Activated CD8-positive, alpha-beta T cell treated with anti-CD3 and anti-CD28 coated beads for 36 hours (primary cell): Measurements from ENCODE around the gene PLD4. TPM values are rescaled to one million over a fixed set of nuclear protein-coding genes. Genes with fewer than 3 reads are reported as not detected.

Experiments used
- ATAC-seq: fragments of 200-7000 bp; cut with Tn5 transposase; one replicate; pipeline ENCODE4 v1.10.0; 2021; ENCODE audit warnings: mild to moderate bottlenecking, moderate library complexity
- CTCF ChIA-PET: fragments of 350-600 bp; sonication (Branson Sonifier 250); formaldehyde crosslinking; loops from one replicate; lab custom pipeline; 2021; ENCODE audit warnings: antibody characterized with exemption; lab: Charles Lee
- POLR2A ChIA-PET: fragments of 350-600 bp; sonication (Branson Sonifier 250); formaldehyde crosslinking; loops from one replicate; lab custom pipeline; 2021; ENCODE audit warnings: antibody characterized with exemption; lab: Charles Lee
- DNase-seq: peaks from one replicate; pipeline ENCODE4 v3.0.0-alpha.2; 2020
- H3K27ac Mint-ChIP-seq: one replicate; pipeline ENCODE4 v1.8.0; 2021; ENCODE audit warnings: mild to moderate bottlenecking, mixed read lengths
- H3K27me3 Mint-ChIP-seq: one replicate; pipeline ENCODE4 v1.8.0; 2021; ENCODE audit warnings: mixed read lengths
- H3K36me3 Mint-ChIP-seq: one replicate; pipeline ENCODE4 v1.8.0; 2021; ENCODE audit warnings: low read depth, mixed read lengths
- H3K4me1 Mint-ChIP-seq: one replicate; pipeline ENCODE4 v1.8.0; 2021; ENCODE audit warnings: low read depth, mixed read lengths
- H3K4me3 Mint-ChIP-seq: one replicate; pipeline ENCODE4 v1.8.0; 2021; ENCODE audit warnings: mild to moderate bottlenecking, moderate library complexity, mixed read lengths
- H3K9me3 Mint-ChIP-seq: one replicate; pipeline ENCODE4 v1.8.0; 2021; ENCODE audit warnings: mixed read lengths
- intact Hi-C: fragments of 100-400 bp; cut with micrococcal nuclease; formaldehyde crosslinking; loops from one replicate; pipeline ENCODE4 v1.10.0; 2022
- total RNA-seq, 2 experiments: library from RNA; stranded (reverse); gene quantifications; one replicate each; pipeline ENCODE4 v1.2.3, GENCODE V29; 2021
- TF ChIP-seq, protein P1 (sequence below): fragments of 200-600 bp; IDR thresholded peaks from one replicate; pipeline ENCODE4 v1.8.0; 2022; ENCODE audit warnings: antibody characterized with exemption, mild to moderate bottlenecking

PLD4 gene
- total RNA-seq, 2 experiments from 2014 or later, result not detected

- ChIA-PET CTCF (interaction anchor here (1.1 to 4.7 kb wide), 5 partner anchors 12 to 114 kb away, joined by 3 to 87 read pairs (median 3); no protein-coding TSS in a partner anchor), POLR2A (interaction anchor here (1.1 to 1.4 kb wide), 2 partner anchors 73 to 75 kb away, joined by 3 to 4 read pairs; no protein-coding TSS in a partner anchor)
- Mint-ChIP-seq H3K27me3 (peaks cover 22% of the 10 kb centered on the region), H3K4me3 (no peak overlapping the region), H3K4me1 (peaks cover 11% of the 10 kb centered on the region), H3K27ac (no peak overlapping the region), H3K9me3 (no peaks in the 10 kb centered on the region), H3K36me3 (no peaks in the 10 kb centered on the region)
- ATAC-seq, result no peak
- DNase-seq, result no peak
- intact Hi-C loops, result no loop called here
- TF ChIP-seq, protein P1, sequence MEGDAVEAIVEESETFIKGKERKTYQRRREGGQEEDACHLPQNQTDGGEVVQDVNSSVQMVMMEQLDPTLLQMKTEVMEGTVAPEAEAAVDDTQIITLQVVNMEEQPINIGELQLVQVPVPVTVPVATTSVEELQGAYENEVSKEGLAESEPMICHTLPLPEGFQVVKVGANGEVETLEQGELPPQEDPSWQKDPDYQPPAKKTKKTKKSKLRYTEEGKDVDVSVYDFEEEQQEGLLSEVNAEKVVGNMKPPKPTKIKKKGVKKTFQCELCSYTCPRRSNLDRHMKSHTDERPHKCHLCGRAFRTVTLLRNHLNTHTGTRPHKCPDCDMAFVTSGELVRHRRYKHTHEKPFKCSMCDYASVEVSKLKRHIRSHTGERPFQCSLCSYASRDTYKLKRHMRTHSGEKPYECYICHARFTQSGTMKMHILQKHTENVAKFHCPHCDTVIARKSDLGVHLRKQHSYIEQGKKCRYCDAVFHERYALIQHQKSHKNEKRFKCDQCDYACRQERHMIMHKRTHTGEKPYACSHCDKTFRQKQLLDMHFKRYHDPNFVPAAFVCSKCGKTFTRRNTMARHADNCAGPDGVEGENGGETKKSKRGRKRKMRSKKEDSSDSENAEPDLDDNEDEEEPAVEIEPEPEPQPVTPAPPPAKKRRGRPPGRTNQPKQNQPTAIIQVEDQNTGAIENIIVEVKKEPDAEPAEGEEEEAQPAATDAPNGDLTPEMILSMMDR, result no peak
Observed at GRCh38 chr14:104973135-104973384, 48.4 kb downstream of the PLD4 start.

DNA sequence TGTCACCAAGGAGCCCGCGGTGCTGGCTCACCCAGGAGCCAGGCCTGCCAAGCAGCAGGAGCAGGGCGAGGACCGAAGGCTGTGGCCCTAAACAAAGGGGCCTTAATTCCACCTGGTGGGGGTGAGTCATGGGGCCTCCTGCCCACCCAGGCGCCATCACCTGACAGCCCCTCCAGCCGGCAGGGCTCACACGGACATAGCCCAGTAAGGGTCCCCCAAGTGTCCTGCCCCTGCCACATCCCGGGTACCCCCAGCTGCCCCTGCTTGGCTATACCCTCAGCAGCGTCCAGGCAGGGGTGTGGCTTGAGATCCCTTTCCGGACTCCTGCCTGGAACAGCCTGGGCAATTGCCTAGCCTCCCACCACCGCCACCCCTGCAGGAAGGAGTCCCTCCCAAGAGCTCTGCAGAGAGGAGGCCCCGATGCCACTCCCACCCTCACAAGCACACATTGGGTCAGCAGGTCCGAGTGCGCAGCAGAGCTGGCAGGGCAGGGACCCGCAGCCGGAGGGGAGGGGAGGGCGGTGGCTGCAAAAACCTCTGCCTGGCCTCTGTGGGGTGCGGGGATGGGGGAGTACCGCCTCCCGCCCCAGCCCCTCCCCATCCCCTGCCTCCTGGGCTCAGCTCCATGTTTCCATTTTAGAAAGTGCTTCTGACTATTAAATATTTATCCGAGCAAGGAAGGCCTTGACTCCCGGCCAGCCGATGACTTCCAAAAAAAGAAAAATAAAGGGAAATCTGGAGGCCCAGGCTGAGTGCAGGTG lies 48.9 kb downstream of the PLD4 start:
- H3K27me3 Mint-ChIP-seq, result peaks cover 22% of the 10 kb centered on the region
- CTCF ChIA-PET, result interaction anchor here (1.1 to 4.7 kb wide), 7 partner anchors 11 to 114 kb away, joined by 3 to 87 read pairs (median 3); no protein-coding TSS in a partner anchor
- no peak overlapping the region for H3K4me3 Mint-ChIP-seq
- TF ChIP-seq, protein P1, result no peak
- intact Hi-C loops, result no loop called here
- no peak overlapping the region for H3K27ac Mint-ChIP-seq
- no peaks in the 10 kb centered on the region for H3K9me3 Mint-ChIP-seq
- ATAC-seq (no peak), DNase-seq (no peak)
- H3K36me3 Mint-ChIP-seq, result no peaks in the 10 kb centered on the region
- H3K4me1 Mint-ChIP-seq, result peaks cover 11% of the 10 kb centered on the region
- POLR2A ChIA-PET, result interaction anchor here (1.1 to 1.4 kb wide), 2 partner anchors 72 to 74 kb away, joined by 3 to 4 read pairs; no protein-coding TSS in a partner anchor

DNA sequence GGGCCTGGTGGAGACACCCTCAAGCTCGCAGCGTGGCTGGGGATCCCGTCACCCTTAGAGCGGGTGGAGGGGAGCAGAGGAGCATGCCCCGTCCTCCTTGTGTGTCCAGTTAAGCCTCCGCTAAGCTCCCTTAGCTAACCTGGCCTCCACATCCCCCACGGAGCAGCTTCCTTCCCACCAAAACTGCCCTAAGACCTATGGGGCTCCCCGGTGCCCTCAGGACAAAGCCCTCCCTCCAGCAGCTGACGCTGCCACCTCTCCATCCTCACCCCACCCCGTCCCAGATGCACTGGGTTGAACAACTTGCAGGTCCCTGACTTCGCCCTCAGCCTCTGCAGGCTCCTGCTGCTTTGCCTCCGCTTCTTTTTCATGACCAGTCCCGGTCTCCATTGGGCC lies 49.5 kb downstream of the PLD4 start:
- H3K27me3 Mint-ChIP-seq, result peaks cover 22% of the 10 kb centered on the region
- intact Hi-C loops, result no loop called here
- no peaks in the 10 kb centered on the region for H3K36me3 Mint-ChIP-seq
- no peak overlapping the region for H3K4me3 Mint-ChIP-seq
- no peak overlapping the region for H3K27ac Mint-ChIP-seq
- ATAC-seq (no peak), DNase-seq (no peak)
- H3K9me3 Mint-ChIP-seq, result no peaks in the 10 kb centered on the region
- TF ChIP-seq, protein P1, result no peak
- ChIA-PET CTCF (interaction anchor here (1.2 to 4.7 kb wide), 5 partner anchors 11 to 113 kb away, joined by 3 to 87 read pairs (median 16); no protein-coding TSS in a partner anchor), POLR2A (interaction anchor here (1.1 to 1.4 kb wide), 2 partner anchors 72 to 73 kb away, joined by 3 to 4 read pairs; no protein-coding TSS in a partner anchor)
- H3K4me1 Mint-ChIP-seq, result peaks cover 11% of the 10 kb centered on the region

DNA sequence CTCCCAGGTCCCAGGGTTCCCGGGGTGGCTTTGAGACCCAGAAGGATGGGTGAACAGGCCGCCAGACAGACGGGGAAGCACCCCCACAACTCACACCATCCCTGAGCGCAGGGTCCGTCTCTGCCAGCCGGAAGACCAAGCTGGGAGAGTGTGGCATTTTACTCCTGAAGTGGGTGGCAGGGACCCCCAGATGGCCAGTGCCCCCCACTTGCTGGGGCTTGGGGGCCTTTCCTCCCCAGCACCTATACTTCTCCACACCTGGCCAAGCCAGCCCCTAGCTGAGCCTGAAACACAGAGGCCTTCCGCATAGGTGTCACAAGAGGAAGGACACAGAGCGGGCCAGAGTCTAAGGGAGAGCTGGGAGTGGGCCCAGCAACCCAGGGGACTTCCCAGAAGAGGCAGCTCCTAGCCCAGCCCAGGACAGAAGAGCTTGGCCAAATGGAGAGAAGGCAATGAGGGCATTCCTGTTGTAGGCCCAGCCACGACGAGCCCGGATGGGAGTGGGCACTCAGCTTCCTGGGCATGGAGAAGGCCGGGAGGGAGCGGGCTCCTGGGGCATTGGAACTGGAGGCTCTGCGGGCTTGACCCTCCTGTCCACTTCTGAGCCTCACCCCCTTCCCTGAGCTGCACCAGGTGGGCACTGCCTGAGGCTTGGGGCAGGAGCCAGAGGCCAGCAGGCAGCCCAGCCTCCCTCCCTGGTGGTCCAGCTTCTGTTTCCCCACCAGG lies 50.1 kb downstream of the PLD4 start:
- no peak overlapping the region for H3K4me3 Mint-ChIP-seq
- intact Hi-C loops, result no loop called here
- peaks cover 11% of the 10 kb centered on the region for H3K4me1 Mint-ChIP-seq
- ChIA-PET POLR2A (interaction anchor here (1.3 kb wide), 1 partner anchor 73 kb away, joined by 3 read pairs; no protein-coding TSS in a partner anchor), CTCF (interaction anchor here (0.7 to 4.7 kb wide), 21 partner anchors 10 to 377 kb away, joined by 3 to 87 read pairs (median 4); partner anchors contain the start of genes CDCA4, CLBA1 and JAG2)
- TF ChIP-seq, protein P1, result no peak
- H3K27ac Mint-ChIP-seq, result no peak overlapping the region
- DNase-seq (no peak), ATAC-seq (no peak)
- H3K27me3 Mint-ChIP-seq, result peaks cover 26% of the 10 kb centered on the region
- no peaks in the 10 kb centered on the region for H3K9me3 Mint-ChIP-seq
- H3K36me3 Mint-ChIP-seq, result no peaks in the 10 kb centered on the region
